H9 (cell line): ENCODE results near the gene LIMS1. TPM values are rescaled to one million over a fixed set of nuclear protein-coding genes. Genes with fewer than 3 reads are reported as not detected.
"Not testable (repeated sequence)": the region's sequence is repeated elsewhere in the genome, so short reads cannot be mapped to it uniquely, and the experiment has no call there.

Experiments used
- DNase-seq: peaks from one replicate; pipeline ENCODE4 v3.0.0-alpha.2; 2017
- H2AFZ ChIP-seq: one replicate; pipeline ENCODE4 v1.6.1; 2013; ENCODE audit warnings: mild to moderate bottlenecking, low read length, control low read depth, moderate library complexity
- H2AK5ac ChIP-seq: 2 replicates; pipeline ENCODE4 v1.6.1; 2013; ENCODE audit warnings: low read length, control low read depth, mixed read lengths; ENCODE audit not compliant: insufficient read length
- H2BK120ac ChIP-seq: one replicate; pipeline ENCODE4 v1.6.1; 2013; ENCODE audit warnings: low read depth, mild to moderate bottlenecking, low read length, control low read depth, inconsistent platforms; ENCODE audit not compliant: poor library complexity, severe bottlenecking
- H2BK12ac ChIP-seq: 2 replicates; pipeline ENCODE4 v1.6.1; 2013; ENCODE audit warnings: low read length, control low read depth, mixed read lengths, low read depth; ENCODE audit not compliant: insufficient read length
- H2BK15ac ChIP-seq: 2 replicates; pipeline ENCODE4 v1.6.1; 2013; ENCODE audit warnings: low read depth, low read length, control low read depth
- H2BK20ac ChIP-seq: one replicate; pipeline ENCODE4 v1.6.1; 2013; ENCODE audit warnings: low read depth, mild to moderate bottlenecking, low read length, control low read depth, inconsistent platforms; ENCODE audit not compliant: poor library complexity, severe bottlenecking
- H2BK5ac ChIP-seq: 2 replicates; pipeline ENCODE4 v1.6.1; 2013; ENCODE audit warnings: low read length, control low read depth, mixed read lengths; ENCODE audit not compliant: insufficient read length
- H3K14ac ChIP-seq: 2 replicates; pipeline ENCODE4 v1.6.1; 2013; ENCODE audit warnings: low read length, control low read depth; ENCODE audit not compliant: insufficient read depth
- H3K18ac ChIP-seq: 2 replicates; pipeline ENCODE4 v1.6.1; 2013; ENCODE audit warnings: low read depth, mild to moderate bottlenecking, mixed read lengths, low read length, control low read depth; ENCODE audit not compliant: insufficient read length
- H3K23ac ChIP-seq: 2 replicates; pipeline ENCODE4 v1.6.1; 2013; ENCODE audit warnings: low read length, control low read depth, mixed read lengths, low read depth; ENCODE audit not compliant: insufficient read length
- H3K23me2 ChIP-seq: 2 replicates; pipeline ENCODE4 v1.6.1; 2013; ENCODE audit warnings: low read depth, mild to moderate bottlenecking, mixed read lengths, low read length, control low read depth; ENCODE audit not compliant: insufficient read length, poor library complexity, severe bottlenecking
- H3K27ac ChIP-seq: 2 replicates; pipeline ENCODE4 v1.5.1; 2013; ENCODE audit warnings: low read length, control low read depth, mixed read lengths, low read depth; ENCODE audit not compliant: insufficient read length
- H3K27me3 ChIP-seq: 2 replicates; pipeline ENCODE4 v1.6.1; 2013; ENCODE audit warnings: low read length, control low read depth, inconsistent platforms; ENCODE audit not compliant: insufficient read depth
- H3K4ac ChIP-seq: 2 replicates; pipeline ENCODE4 v1.6.1; 2013; ENCODE audit warnings: low read depth, mild to moderate bottlenecking, control low read depth, inconsistent platforms, low read length, moderate library complexity
- H3K4me1 ChIP-seq: 2 replicates; pipeline ENCODE4 v1.6.1; 2013; ENCODE audit warnings: low read length, control low read depth, inconsistent platforms; ENCODE audit not compliant: insufficient read depth
- H3K4me2 ChIP-seq: 2 replicates; pipeline ENCODE4 v1.6.1; 2013; ENCODE audit warnings: low read length, control low read depth, mixed read lengths; ENCODE audit not compliant: insufficient read length, insufficient read depth
- H3K56ac ChIP-seq: 2 replicates; pipeline ENCODE4 v1.6.1; 2013; ENCODE audit warnings: low read depth, mild to moderate bottlenecking, mixed read lengths, low read length, control low read depth; ENCODE audit not compliant: insufficient read length
- H3K79me1 ChIP-seq: 2 replicates; pipeline ENCODE4 v1.6.1; 2013; ENCODE audit warnings: low read depth, mild to moderate bottlenecking, moderate library complexity, low read length, control low read depth, inconsistent platforms; ENCODE audit not compliant: insufficient read depth, poor library complexity, severe bottlenecking
- H3K79me2 ChIP-seq: 2 replicates; pipeline ENCODE4 v1.6.1; 2013; ENCODE audit warnings: low read length, control low read depth, inconsistent platforms; ENCODE audit not compliant: insufficient read depth
- H3K9ac ChIP-seq: 2 replicates; pipeline ENCODE4 v1.6.1; 2013; ENCODE audit warnings: low read length, control low read depth, mixed read lengths; ENCODE audit not compliant: insufficient read length; ENCODE audit errors: extremely low read depth
- H3K9me3 ChIP-seq: one replicate; pipeline ENCODE4 v1.6.1; 2013; ENCODE audit warnings: low read depth, low read length, inconsistent platforms; ENCODE audit not compliant: control insufficient read depth
- H3T11ph ChIP-seq: one replicate; pipeline ENCODE4 v1.6.1; 2013; ENCODE audit warnings: mild to moderate bottlenecking, low read length, control low read depth, inconsistent platforms
- H4K20me1 ChIP-seq: one replicate; pipeline ENCODE4 v1.6.1; 2013; ENCODE audit not compliant: control insufficient read depth, insufficient read length, insufficient read depth
- H4K5ac ChIP-seq: 2 replicates; pipeline ENCODE4 v1.6.1; 2013; ENCODE audit warnings: low read depth, mild to moderate bottlenecking, mixed read lengths, low read length, control low read depth; ENCODE audit not compliant: insufficient read length
- H4K8ac ChIP-seq: replicated peaks from 2 replicates; pipeline ENCODE4 v1.6.1; 2013; ENCODE audit warnings: low read length, control low read depth, mixed read lengths, low read depth; ENCODE audit not compliant: insufficient read length
- H4K91ac ChIP-seq: 2 replicates; pipeline ENCODE4 v1.6.1; 2013; ENCODE audit warnings: low read depth, mild to moderate bottlenecking, moderate library complexity, mixed read lengths, low read length, control low read depth; ENCODE audit not compliant: insufficient read length
- H3K27ac Mint-ChIP-seq, 3 experiments: 2 replicates in 2 of 3; 3 replicates in 1 of 3; pipeline ENCODE4 v1.8.0; 2020 to 2021; ENCODE audit warnings: mixed read lengths in 3 of 3, mild to moderate bottlenecking in 1 of 3, moderate library complexity in 1 of 3
- H3K27me3 Mint-ChIP-seq: 2 replicates; pipeline ENCODE4 v1.8.0; 2021; ENCODE audit warnings: low read depth, mild to moderate bottlenecking, moderate library complexity, mixed read lengths
- H3K36me3 Mint-ChIP-seq, 3 experiments: 2 replicates in 2 of 3; 3 replicates in 1 of 3; pipeline ENCODE4 v1.8.0; 2020 to 2021; ENCODE audit warnings: low read depth in 3 of 3, mixed read lengths in 3 of 3; ENCODE audit not compliant: insufficient read depth in 1 of 3
- H3K4me1 Mint-ChIP-seq, 2 experiments: 2 replicates each; pipeline ENCODE4 v1.8.0; 2020; ENCODE audit warnings: mixed read lengths in 2 of 2
- H3K4me3 Mint-ChIP-seq, 2 experiments: 2 replicates in 1 of 2; 3 replicates in 1 of 2; pipeline ENCODE4 v1.8.0; 2020 to 2021; ENCODE audit warnings: mild to moderate bottlenecking in 2 of 2, mixed read lengths in 2 of 2, moderate library complexity in 1 of 2
- H3K9me3 Mint-ChIP-seq, 2 experiments: 2 replicates in 1 of 2; 3 replicates in 1 of 2; pipeline ENCODE4 v1.8.0; 2020; ENCODE audit warnings: mild to moderate bottlenecking in 2 of 2, mixed read lengths in 2 of 2, moderate library complexity in 1 of 2
- WGBS: extraction: QIAGEN DNeasy Blood & Tissue Kit; methylation state at CpG from one replicate; pipeline ENCODE4 v1.1.7; 2013; ENCODE audit warnings: missing lambda C conversion rate, low lambda C conversion rate, mixed read lengths; ENCODE audit not compliant: insufficient read length; ENCODE audit errors: extremely low coverage; 5-methylcytosine and 5-hydroxymethylcytosine counted together
- total RNA-seq: library from RNA; stranded (reverse); gene quantifications from 2 replicates; pipeline ENCODE4 v1.2.1, GENCODE V29; 2021
- TF ChIP-seq, protein P1 (sequence below): fragments of 200-600 bp; sonication (generic); conservative IDR thresholded peaks from 3 replicates; pipeline ENCODE4 v1.8.0; 2021; ENCODE audit warnings: antibody characterized with exemption, mild to moderate bottlenecking

LIMS1 gene
- total RNA-seq, 1 experiment from 2014 or later, result 37.7 TPM

DNA sequence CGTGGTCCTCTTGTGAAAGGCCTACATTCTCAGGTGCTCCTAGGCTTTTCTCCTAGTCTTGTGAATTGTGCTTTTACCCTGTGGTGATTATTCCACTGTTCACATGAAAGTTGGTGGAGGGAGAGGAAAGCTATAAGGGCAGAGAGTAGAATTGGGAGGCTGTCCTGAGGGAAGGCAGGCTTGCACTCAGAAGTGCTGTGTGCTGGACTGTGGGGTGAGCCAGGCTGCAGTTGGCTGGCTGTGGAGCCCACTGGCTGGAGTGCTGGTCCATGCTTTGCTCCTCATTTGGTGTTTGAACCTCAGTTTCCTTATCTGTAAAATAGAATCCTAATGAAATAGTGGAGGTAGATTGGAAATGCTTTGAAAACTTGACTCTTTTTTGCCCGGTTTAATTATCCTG, 21.3 kb downstream of the LIMS1 start:
- no peak overlapping the region for H2BK5ac ChIP-seq
- H2AK5ac ChIP-seq, result no peak overlapping the region
- H2BK15ac ChIP-seq, result no peak overlapping the region
- Mint-ChIP-seq H3K9me3 (no peaks in the 10 kb centered on the region), H3K4me3 (no peak overlapping the region), H3K36me3 (no peaks in the 10 kb centered on the region), H3K27me3 (no peaks in the 10 kb centered on the region), H3K4me1 (peaks cover 13 to 33% of the 10 kb centered on the region in 2 experiments), H3K27ac (peak overlapping the region in 1 of 3 experiments; percentile 38; a peak in 1 of 7 replicates)
- H3K4me1 ChIP-seq, result peaks cover 18% of the 10 kb centered on the region; the same call in 1 of the 2 replicates
- no peak overlapping the region for H3K4me2 ChIP-seq
- no peak overlapping the region for H2BK12ac ChIP-seq
- H2BK20ac ChIP-seq, result no peak overlapping the region
- H3K4ac ChIP-seq, result no peak overlapping the region
- no peaks in the 10 kb centered on the region for H3K9me3 ChIP-seq
- peaks cover 9% of the 10 kb centered on the region; the same call in 1 of the 2 replicates for H3K79me2 ChIP-seq
- H4K5ac ChIP-seq, result no peak overlapping the region
- no peaks in the 10 kb centered on the region for H4K20me1 ChIP-seq
- H2AFZ ChIP-seq, result no peak overlapping the region
- H3K23ac ChIP-seq, result no peak overlapping the region
- DNase-seq, result no peak
- WGBS, result no CpG with 5 or more reads among the region's 2 CpGs
- no peak overlapping the region for H2BK120ac ChIP-seq
- H3T11ph ChIP-seq, result no peak overlapping the region
- H3K27me3 ChIP-seq, result no peaks in the 10 kb centered on the region
- H3K9ac ChIP-seq, result no peak overlapping the region
- no peak overlapping the region for H3K14ac ChIP-seq
- no peaks in the 10 kb centered on the region for H3K23me2 ChIP-seq
- H3K18ac ChIP-seq, result no peak overlapping the region
- H3K56ac ChIP-seq, result no peak overlapping the region
- TF ChIP-seq, protein P1, sequence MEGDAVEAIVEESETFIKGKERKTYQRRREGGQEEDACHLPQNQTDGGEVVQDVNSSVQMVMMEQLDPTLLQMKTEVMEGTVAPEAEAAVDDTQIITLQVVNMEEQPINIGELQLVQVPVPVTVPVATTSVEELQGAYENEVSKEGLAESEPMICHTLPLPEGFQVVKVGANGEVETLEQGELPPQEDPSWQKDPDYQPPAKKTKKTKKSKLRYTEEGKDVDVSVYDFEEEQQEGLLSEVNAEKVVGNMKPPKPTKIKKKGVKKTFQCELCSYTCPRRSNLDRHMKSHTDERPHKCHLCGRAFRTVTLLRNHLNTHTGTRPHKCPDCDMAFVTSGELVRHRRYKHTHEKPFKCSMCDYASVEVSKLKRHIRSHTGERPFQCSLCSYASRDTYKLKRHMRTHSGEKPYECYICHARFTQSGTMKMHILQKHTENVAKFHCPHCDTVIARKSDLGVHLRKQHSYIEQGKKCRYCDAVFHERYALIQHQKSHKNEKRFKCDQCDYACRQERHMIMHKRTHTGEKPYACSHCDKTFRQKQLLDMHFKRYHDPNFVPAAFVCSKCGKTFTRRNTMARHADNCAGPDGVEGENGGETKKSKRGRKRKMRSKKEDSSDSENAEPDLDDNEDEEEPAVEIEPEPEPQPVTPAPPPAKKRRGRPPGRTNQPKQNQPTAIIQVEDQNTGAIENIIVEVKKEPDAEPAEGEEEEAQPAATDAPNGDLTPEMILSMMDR, result no peak
- no peaks in the 10 kb centered on the region for H3K79me1 ChIP-seq
- H3K27ac ChIP-seq, result no peak overlapping the region
- no peak overlapping the region for H4K91ac ChIP-seq
- H4K8ac ChIP-seq, result no peak overlapping the region

- not testable (repeated sequence) for H2AK5ac ChIP-seq, H3K79me2 ChIP-seq, DNase-seq, H3K27me3 ChIP-seq, H2BK20ac ChIP-seq, H3K23ac ChIP-seq, H3K18ac ChIP-seq, H3K56ac ChIP-seq, H4K8ac ChIP-seq, H3K4ac ChIP-seq, H3K4me3 Mint-ChIP-seq, H3K9ac ChIP-seq, H2BK12ac ChIP-seq, H3K4me2 ChIP-seq, H3K27me3 Mint-ChIP-seq, H4K91ac ChIP-seq, H3K14ac ChIP-seq, H3K36me3 Mint-ChIP-seq, H3K9me3 ChIP-seq, H3K79me1 ChIP-seq, H2BK5ac ChIP-seq, H3K27ac ChIP-seq, H3K23me2 ChIP-seq, H4K5ac ChIP-seq, H2BK15ac ChIP-seq, H2BK120ac ChIP-seq, H2AFZ ChIP-seq, H3K9me3 Mint-ChIP-seq, H4K20me1 ChIP-seq, H3T11ph ChIP-seq
- H3K27ac Mint-ChIP-seq, result peak overlapping the region in 1 of 3 experiments; percentile 49; a peak in 1 of 7 replicates
- peaks cover 18% of the 10 kb centered on the region; the same call in 1 of the 2 replicates for H3K4me1 ChIP-seq
- no CpG with 5 or more reads among the region's 2 CpGs for WGBS
- peaks cover 14 to 34% of the 10 kb centered on the region in 2 experiments for H3K4me1 Mint-ChIP-seq
Observed at GRCh38 chr2:108556581-108556980, 22.3 kb downstream of the LIMS1 start.
